Stomach smooth muscle (tissue), 2 donors: Measurements from ENCODE around the gene LRMDA.

Source experiments
- H3K27ac ChIP-seq: one replicate; pipeline ENCODE4 v1.7.0; 2013; ENCODE audit warnings: mild to moderate bottlenecking, low read length, inconsistent platforms
- H3K27me3 ChIP-seq, 2 donors: one replicate each; pipeline ENCODE4 v1.7.0; 2013; ENCODE audit warnings: low read length in 2 of 2; ENCODE audit not compliant: insufficient read depth in 2 of 2, control insufficient read depth in 1 of 2
- H3K36me3 ChIP-seq, 2 donors: one replicate each; pipeline ENCODE4 v1.7.0; 2013; ENCODE audit warnings: low read length in 2 of 2; ENCODE audit not compliant: control insufficient read depth in 2 of 2, insufficient read depth in 2 of 2
- H3K4me1 ChIP-seq: one replicate; pipeline ENCODE4 v1.7.0; 2013; ENCODE audit warnings: low read length; ENCODE audit not compliant: control insufficient read depth, insufficient read depth
- H3K4me3 ChIP-seq, 2 donors: one replicate each; pipeline ENCODE4 v1.7.0; 2013; ENCODE audit warnings: low read length in 2 of 2
- H3K9ac ChIP-seq, 2 donors: one replicate each; pipeline ENCODE4 v1.7.0; 2013; ENCODE audit warnings: low read length in 2 of 2, mild to moderate bottlenecking in 1 of 2
- H3K9me3 ChIP-seq, 2 donors: one replicate each; pipeline ENCODE4 v1.7.0; 2013; ENCODE audit warnings: low read length in 2 of 2; ENCODE audit not compliant: control insufficient read depth in 2 of 2
- donor health status: healthy.
- donor health status: Pancreatic carcinoma.

Gene LRMDA

GRCh38 chr10:75396631-75397495, 34.6 kb upstream of the LRMDA start:
- no peaks in the 10 kb centered on the region for H3K9me3 ChIP-seq
- H3K27ac ChIP-seq: peak overlapping the region; percentile 46
- peak overlapping the region; percentile 46 to 66 for H3K4me3 ChIP-seq
- H3K36me3 ChIP-seq: no peaks in the 10 kb centered on the region
- H3K4me1 ChIP-seq: peaks cover 32% of the 10 kb centered on the region
- peak overlapping the region; percentile 21 to 22 for H3K9ac ChIP-seq
- H3K27me3 ChIP-seq: no peaks in the 10 kb centered on the region

GRCh38 chr10:75397496-75398199, 33.8 kb upstream of the LRMDA start:
- H3K36me3 ChIP-seq: no peaks in the 10 kb centered on the region
- H3K27me3 ChIP-seq: no peaks in the 10 kb centered on the region
- H3K9me3 ChIP-seq: no peaks in the 10 kb centered on the region
- peak overlapping the region in 1 of 2 donors; percentile 21 for H3K9ac ChIP-seq
- peaks cover 35% of the 10 kb centered on the region for H3K4me1 ChIP-seq
- peak overlapping the region; percentile 47 to 94 for H3K4me3 ChIP-seq
- peak overlapping the region; percentile 46 for H3K27ac ChIP-seq

DNA sequence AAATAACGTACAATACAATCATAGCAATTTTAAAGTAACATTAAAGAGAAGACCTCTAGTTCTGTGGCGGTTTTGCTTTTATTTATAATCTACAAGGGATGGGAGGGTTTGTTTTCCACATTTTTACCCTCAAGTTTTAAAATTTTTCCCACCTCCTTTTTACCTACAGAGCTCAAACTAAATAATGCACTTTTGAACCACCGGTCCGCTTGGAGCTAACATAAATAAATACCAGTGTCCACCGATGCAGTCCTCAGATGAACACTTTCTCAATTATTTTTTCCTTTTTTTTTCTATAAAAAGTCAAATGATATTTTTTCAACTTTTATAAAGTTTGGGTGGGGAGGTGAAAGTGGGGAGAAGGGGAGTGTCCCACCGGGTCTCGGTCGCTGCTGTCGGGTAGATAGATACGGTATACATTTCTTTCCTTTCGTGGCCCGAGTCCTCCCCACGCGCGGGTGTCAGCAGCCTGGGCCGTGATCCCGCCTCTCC, 33.2 kb upstream of the LRMDA start:
- Histone ChIP-seq H3K9me3 (no peaks in the 10 kb centered on the region), H3K27ac (peak overlapping the region; percentile 31), H3K27me3 (no peaks in the 10 kb centered on the region), H3K4me3 (peak overlapping the region in 1 of 2 donors; percentile 94), H3K36me3 (no peaks in the 10 kb centered on the region), H3K9ac (peak overlapping the region in 1 of 2 donors; percentile 28), H3K4me1 (peaks cover 41% of the 10 kb centered on the region)

DNA sequence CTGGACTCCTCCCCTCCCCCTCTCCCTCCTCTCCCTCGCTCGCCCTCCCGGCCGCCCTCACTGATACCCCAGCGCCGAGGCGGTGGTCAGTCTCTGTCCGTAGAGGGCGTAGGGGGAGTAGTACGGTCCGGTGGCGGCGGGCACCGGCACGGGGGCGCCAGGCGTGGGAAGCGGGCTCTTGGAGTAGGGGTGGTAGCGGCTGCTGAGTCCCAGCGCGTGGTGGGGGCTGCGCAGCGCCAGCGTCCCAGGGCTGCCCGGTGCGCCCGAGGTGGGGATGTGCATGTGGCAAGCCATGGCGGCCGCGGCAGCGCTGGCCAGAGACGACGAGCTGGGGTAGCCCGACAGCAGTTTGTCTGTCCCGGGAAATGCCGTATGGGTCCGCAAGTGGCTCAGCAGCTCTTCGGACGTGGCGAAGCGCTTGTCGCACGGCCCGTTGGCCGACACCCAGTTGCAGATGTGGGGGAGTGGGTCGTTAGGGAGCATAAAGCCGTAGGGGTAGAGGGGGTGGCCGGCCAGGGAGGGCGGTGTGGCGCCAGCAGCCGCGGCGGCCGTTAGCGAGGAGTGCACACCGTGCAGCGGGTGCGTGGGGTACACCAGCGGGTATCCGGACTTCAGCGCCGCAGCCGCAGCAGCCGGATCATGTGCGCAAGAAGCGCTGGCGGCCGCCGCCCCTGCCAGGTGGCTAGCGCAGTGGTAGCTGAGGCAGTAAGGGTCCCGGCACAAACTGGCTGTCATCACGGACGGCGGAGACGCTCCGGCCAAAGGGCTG, 32.5 kb upstream of the LRMDA start:
- H3K36me3 ChIP-seq: no peaks in the 10 kb centered on the region
- H3K9me3 ChIP-seq: no peaks in the 10 kb centered on the region
- peak overlapping the region; percentile 31 for H3K27ac ChIP-seq
- peak overlapping the region; percentile 28 to 47 for H3K9ac ChIP-seq
- peaks cover 0 to 2% of the 10 kb centered on the region in 2 donors for H3K27me3 ChIP-seq
- H3K4me3 ChIP-seq: peak overlapping the region; percentile 40 to 94
- peaks cover 47% of the 10 kb centered on the region for H3K4me1 ChIP-seq

GRCh38 chr10:75399461-75400162, 31.8 kb upstream of the LRMDA start:
- H3K27ac ChIP-seq: peak overlapping the region; percentile 88
- no peaks in the 10 kb centered on the region for H3K9me3 ChIP-seq
- H3K4me1 ChIP-seq: peaks cover 51% of the 10 kb centered on the region
- peaks cover 0 to 2% of the 10 kb centered on the region in 2 donors for H3K27me3 ChIP-seq
- peak overlapping the region; percentile 94 to 96 for H3K4me3 ChIP-seq
- no peaks in the 10 kb centered on the region for H3K36me3 ChIP-seq
- H3K9ac ChIP-seq: peak overlapping the region in 1 of 2 donors; percentile 13

DNA sequence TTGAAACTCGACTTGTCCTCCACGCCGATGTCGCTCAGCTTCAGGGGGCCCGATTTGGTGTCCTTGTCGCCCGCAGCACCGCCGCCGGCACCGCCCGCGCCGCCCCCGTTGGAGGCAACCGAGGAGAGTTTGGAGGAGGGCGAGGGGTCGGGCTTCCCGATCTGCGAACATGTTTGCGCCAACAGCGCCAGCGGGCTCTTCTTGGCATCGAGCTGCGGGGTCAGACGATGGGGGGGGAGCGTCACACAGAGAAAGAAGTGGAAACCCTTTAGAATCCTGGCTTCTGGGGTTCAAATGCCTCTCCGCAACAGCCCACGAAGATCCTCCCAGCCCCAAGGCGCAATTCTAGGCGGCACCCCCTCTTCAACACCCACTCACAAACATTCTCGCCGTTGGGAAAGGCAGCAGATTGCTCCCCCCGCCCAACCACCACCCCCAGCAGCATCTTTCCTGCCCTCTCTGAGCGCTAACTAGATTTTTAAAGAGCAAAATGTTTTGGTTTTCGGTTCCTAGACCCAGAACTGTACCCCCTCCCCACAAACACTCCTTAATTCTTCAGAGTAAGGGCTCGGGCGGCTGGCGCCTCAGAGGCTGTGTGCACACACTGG, 31.2 kb upstream of the LRMDA start:
- Histone ChIP-seq H3K36me3 (no peaks in the 10 kb centered on the region), H3K27me3 (peaks cover 0 to 2% of the 10 kb centered on the region in 2 donors), H3K4me3 (peak overlapping the region; percentile 94 to 96), H3K9me3 (no peaks in the 10 kb centered on the region), H3K9ac (peak overlapping the region; percentile 80 to 82), H3K27ac (peak overlapping the region; percentile 88), H3K4me1 (peaks cover 47% of the 10 kb centered on the region)

- Histone ChIP-seq H3K9ac (peak overlapping the region; percentile 80 to 82), H3K27me3 (peaks cover 0 to 2% of the 10 kb centered on the region in 2 donors)
Measured at GRCh38 chr10:75400771-75401568, 30.5 kb upstream of the LRMDA start.

DNA sequence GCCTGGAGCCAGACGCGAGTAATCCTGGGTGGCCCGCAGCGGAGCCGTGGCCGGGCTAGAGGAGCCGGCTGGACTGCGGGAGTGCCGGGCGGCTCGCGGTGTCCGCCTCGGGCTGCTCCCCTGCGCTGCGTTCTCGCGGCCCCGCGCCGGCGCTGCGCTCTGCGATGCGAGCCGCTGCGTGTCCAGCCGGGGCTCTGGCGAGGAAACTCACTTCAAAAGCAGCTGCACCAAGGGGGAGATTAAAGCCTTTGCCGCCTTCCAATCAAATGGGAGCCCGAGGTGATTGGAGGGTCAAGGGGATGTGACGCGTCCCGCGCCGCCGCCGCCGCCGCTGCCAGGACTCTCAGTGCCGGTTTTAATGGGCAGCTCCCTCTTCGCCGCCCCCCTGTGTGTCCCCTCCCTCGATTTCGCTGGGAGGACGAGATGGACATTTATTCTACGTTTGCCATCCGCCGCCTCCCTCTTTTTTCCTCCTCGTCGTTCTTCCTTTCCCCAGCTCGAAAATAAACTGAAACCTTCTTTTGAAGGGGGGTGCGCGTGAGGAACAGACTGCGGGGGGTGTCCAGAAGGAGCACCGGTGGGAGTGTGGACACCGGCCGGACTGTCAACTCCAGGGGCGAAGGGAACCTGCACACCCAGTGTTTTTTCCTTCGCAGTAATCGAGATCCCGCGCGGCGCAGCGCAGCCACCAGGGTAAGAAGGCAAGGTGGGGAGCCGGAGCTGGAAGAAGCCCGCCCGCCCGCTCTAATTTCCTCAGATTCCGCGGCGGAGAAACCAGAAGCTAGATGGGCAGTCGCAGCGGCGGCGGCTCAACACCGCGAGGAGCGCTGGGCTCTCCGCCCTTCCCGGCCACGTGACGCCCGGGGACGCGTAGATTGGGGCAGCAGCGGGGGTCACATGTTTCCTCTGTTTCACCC, 29.6 kb upstream of the LRMDA start, which contains the start of gene ZNF503:
TSS of gene ZNF503 (minus strand) at position 196 of the 917 bp plus-strand sequence. CDS start 345 bp downstream, outside the sequence.
- H3K9me3 ChIP-seq: peaks cover 0 to 3% of the 10 kb centered on the region in 2 donors
- H3K9ac ChIP-seq: peak within 1 kb of the TSS; percentile 80 to 90
- peaks cover 39% of the 10 kb centered on the region for H3K4me1 ChIP-seq

More at GRCh38 chr10:75400771-75401568, 30.5 kb upstream of the LRMDA start:
- no peaks in the 10 kb centered on the region for H3K36me3 ChIP-seq
- H3K4me3 ChIP-seq: peak overlapping the region; percentile 94 to 96
- peak overlapping the region; percentile 88 for H3K27ac ChIP-seq
- H3K4me1 ChIP-seq: peaks cover 41% of the 10 kb centered on the region
- no peaks in the 10 kb centered on the region for H3K9me3 ChIP-seq

More for the DNA sequence above, 29.6 kb upstream of the LRMDA start, which contains the start of gene ZNF503:
- H3K27ac ChIP-seq: peak within 1 kb of the TSS; percentile 88
- H3K36me3 ChIP-seq: no peaks in the 10 kb centered on the region
- H3K4me3 ChIP-seq: peak within 1 kb of the TSS; percentile 94 to 96
- peaks cover 0 to 2% of the 10 kb centered on the region in 2 donors for H3K27me3 ChIP-seq
